ENCODE measurements around the gene ASF1B. TPM values are rescaled to one million over a fixed set of nuclear protein-coding genes. Genes with fewer than 3 reads are reported as not detected.

The ASF1B gene
- total and polyA plus RNA-seq, 8 donors, result 2.6 to 120 (median 7.0) TPM; not detected in 1

- Histone ChIP-seq H3K9me3 (peaks cover 0 to 10% (median 9%) of the 10 kb centered on the region in 4 donors), H3K4me3 (no peak overlapping the region), H3K27me3 (no peaks in the 10 kb centered on the region), H3K27ac (no peak overlapping the region), H3K36me3 (peaks cover 20 to 33% (median 30%) of the 10 kb centered on the region in 4 donors), H3K4me1 (peaks cover 12 to 24% (median 21%) of the 10 kb centered on the region in 4 donors)
- DNase-seq, result no peak
- TF ChIP-seq POLR2AphosphoS5 (IDR thresholded peaks at IDR 0.05) (no peak), EP300 (IDR thresholded peaks at IDR 0.05) (no peak), POLR2A (IDR thresholded peaks at IDR 0.05) (no peak)
- intact Hi-C loops (cut with DNase I; ENCODE audit: low total_unique reads), result no loop called here
- WGBS, 5 donors, result 95 to 96% (median 95%) methylated on average over 9 of the region's 9 CpGs
These were observed 43.1 kb downstream of the ASF1B start for GRCh38 chr19:14093117-14093823.

GRCh38 chr19:14091813-14092462 lies 44.5 kb downstream of the ASF1B start:
- WGBS, 5 donors, result 12 to 23% (median 18%) methylated on average over 15 of the region's 15 CpGs
- intact Hi-C loops (cut with DNase I; ENCODE audit: low total_unique reads), result no loop called here
- Histone ChIP-seq H3K36me3 (peaks cover 16 to 28% (median 27%) of the 10 kb centered on the region in 4 donors), H3K27me3 (no peaks in the 10 kb centered on the region), H3K4me3 (peak overlapping the region; percentile 75 to 93 (median 82)), H3K27ac (peak overlapping the region; percentile 87 to 98 (median 95)), H3K4me1 (peaks cover 12 to 24% (median 21%) of the 10 kb centered on the region in 4 donors), H3K9me3 (peaks cover 0 to 10% (median 9%) of the 10 kb centered on the region in 4 donors)
- no peak for TF ChIP-seq POLR2AphosphoS5 (IDR thresholded peaks at IDR 0.05)
- no peak for TF ChIP-seq CTCF (IDR thresholded peaks at IDR 0.05)
- TF ChIP-seq EP300 (IDR thresholded peaks at IDR 0.05), result no peak
- TF ChIP-seq POLR2A (IDR thresholded peaks at IDR 0.05), result no peak
- peak in 1 of 2 donors; percentile 72 for DNase-seq

GRCh38 chr19:14091081-14091812 lies 45.1 kb downstream of the ASF1B start:
- Histone ChIP-seq H3K4me3 (peak overlapping the region; percentile 75 to 93 (median 82)), H3K27ac (peak overlapping the region; percentile 87 to 98 (median 95)), H3K4me1 (peaks cover 12 to 24% (median 21%) of the 10 kb centered on the region in 4 donors), H3K36me3 (peaks cover 9 to 26% (median 20%) of the 10 kb centered on the region in 4 donors), H3K9me3 (peaks cover 0 to 10% (median 9%) of the 10 kb centered on the region in 4 donors), H3K27me3 (no peaks in the 10 kb centered on the region)
- TF ChIP-seq EP300 (IDR thresholded peaks at IDR 0.05), result no peak
- peak; percentile 64 to 78 (median 73) for TF ChIP-seq POLR2AphosphoS5 (IDR thresholded peaks at IDR 0.05)
- 0 to 2% (median 0%) methylated on average over 19 to 71 of the region's 72 CpGs for WGBS, 5 donors
- peak in 1 of 2 donors; percentile 87 for DNase-seq
- intact Hi-C loops (cut with DNase I; ENCODE audit: low total_unique reads), result no loop called here

GRCh38 chr19:14090509-14091080 lies 45.8 kb downstream of the ASF1B start, which contains the start of gene SAMD1:
TSS of gene SAMD1 (minus strand) at chr19:14090751.
- no peaks in the 10 kb centered on the region for H3K27me3 ChIP-seq
- DNase-seq, result peak; percentile 93 to 97
- no peak for TF ChIP-seq POLR2AphosphoS5 (IDR thresholded peaks at IDR 0.05)
- TF ChIP-seq CTCF (IDR thresholded peaks at IDR 0.05), result no peak
- no peak for TF ChIP-seq EP300 (IDR thresholded peaks at IDR 0.05)
- no peak for TF ChIP-seq POLR2A (IDR thresholded peaks at IDR 0.05)
- H3K36me3 ChIP-seq, result peaks cover 9 to 25% (median 16%) of the 10 kb centered on the region in 4 donors
- WGBS, 5 donors, result 0 to 2% (median 1%) methylated on average over 4 to 44 of the region's 65 CpGs
- H3K4me3 ChIP-seq, result peak within 1 kb of the TSS; percentile 75 to 93 (median 82)
- intact Hi-C loops (cut with DNase I; ENCODE audit: low total_unique reads), result no loop called here
- H3K9me3 ChIP-seq, result peaks cover 0 to 10% (median 9%) of the 10 kb centered on the region in 4 donors
- H3K27ac ChIP-seq, result peak within 1 kb of the TSS; percentile 87 to 98 (median 95)
- peaks cover 12 to 27% (median 24%) of the 10 kb centered on the region in 4 donors for H3K4me1 ChIP-seq
